ENCODE results near the gene DIP2C.
"Not testable (repeated sequence)": the region's sequence is repeated elsewhere in the genome, so short reads cannot be mapped to it uniquely, and the experiment has no call there.

The DIP2C gene

DNA sequence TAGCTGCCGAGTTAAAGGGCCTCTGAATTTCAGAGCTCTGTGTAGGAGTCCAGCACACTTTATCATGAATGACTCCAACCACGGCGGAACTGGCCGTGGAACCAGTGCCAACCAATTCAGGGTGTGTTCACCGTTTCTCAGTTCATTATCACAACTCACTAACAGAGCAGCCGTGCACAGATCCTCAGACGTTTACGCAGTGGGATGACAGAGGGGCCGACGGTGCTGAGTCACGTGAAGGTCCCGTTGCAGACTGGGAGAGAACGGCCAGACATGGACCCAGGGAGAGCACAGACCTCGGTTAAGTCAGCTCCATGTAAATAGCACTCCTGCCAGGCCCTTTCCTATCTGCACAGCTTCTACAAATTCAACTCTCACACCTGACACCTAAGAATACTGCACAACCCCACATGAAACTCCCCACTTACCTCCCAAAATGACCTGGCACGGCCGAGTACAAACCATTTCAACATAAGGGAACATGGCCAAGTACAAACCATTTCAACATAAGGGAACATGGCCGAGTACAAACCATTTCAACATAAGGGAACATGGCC lies 95.5 kb downstream of the DIP2C start:
- DNase-seq, result no peak

DNA sequence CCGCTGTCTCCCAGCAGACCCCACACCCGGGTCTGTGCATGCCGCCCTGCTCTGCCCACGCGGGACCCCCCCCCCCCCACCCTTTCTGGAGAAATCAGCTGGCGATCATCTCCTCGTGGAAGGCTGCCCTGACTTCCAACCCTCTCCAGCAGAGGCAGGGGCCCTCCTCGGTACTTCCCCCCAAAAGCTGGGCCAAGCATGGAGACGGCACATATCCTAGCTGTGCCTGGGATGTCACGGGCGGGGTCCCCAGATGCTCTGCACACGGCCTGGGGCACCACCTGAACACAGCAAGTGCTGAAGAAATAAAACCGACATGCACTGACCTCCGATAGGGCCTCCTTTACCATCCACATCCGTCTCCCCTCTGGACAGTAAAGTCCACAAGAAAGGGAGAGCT lies 96.0 kb downstream of the DIP2C start:
- no peak for DNase-seq

DNA sequence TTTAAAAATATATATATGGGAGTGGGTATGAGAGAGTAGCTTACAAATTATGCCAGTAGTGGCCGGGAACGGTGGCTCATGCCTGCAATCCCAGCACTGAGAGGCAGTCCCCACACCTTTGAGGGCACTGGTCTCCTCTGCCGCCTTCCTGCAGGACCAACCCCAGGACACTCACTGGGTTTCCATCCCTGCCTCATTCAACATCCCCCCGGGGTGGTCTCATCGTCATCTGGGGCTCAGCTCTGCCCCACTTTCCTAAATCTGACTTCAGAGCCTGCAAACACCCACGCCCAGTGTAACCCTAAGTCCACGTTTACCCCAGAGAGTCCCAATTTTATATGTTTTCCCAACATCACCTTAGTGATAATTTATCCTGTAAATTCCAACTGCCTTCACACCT lies 96.5 kb downstream of the DIP2C start:
- DNase-seq, result no peak

DNA sequence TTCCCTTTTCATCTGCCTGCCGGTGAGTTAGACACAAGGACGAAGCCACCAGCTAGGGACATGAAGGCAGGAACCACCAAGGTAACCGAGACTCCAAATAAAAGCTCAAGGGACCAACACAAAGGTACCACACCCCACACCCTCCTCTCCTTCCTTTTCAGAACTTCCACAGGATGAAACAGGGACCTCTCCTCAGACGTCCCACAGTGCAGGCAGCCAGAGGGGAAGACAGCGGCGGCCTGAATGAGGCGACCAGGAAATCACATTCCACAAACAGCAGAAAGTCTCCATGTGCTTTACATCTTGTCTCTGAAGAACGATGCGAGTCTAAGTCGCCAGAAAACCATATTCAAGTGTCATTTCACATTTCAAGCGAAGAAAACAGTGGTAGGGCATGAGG lies 97.8 kb downstream of the DIP2C start:
- DNase-seq, result no peak

DNA sequence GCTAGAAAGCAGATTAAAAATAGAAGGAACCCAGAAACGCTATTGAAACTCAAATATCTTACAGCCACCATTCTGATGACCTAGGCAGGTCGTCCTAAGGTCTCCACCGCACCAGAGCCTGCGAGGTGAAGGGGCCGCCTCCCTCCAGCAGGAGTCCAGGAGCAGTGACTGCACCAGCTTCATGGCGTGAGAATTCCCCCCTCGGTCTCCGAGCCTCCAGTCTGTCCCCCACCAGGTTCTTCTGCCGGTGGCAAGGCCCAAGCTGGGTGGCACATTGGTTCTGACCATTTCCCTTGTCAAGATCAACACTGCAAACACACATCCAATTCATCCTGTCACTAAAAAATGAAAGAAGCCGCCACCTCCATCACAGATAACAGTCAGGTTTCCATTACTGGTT lies 98.7 kb downstream of the DIP2C start:
- DNase-seq, result no peak

DNA sequence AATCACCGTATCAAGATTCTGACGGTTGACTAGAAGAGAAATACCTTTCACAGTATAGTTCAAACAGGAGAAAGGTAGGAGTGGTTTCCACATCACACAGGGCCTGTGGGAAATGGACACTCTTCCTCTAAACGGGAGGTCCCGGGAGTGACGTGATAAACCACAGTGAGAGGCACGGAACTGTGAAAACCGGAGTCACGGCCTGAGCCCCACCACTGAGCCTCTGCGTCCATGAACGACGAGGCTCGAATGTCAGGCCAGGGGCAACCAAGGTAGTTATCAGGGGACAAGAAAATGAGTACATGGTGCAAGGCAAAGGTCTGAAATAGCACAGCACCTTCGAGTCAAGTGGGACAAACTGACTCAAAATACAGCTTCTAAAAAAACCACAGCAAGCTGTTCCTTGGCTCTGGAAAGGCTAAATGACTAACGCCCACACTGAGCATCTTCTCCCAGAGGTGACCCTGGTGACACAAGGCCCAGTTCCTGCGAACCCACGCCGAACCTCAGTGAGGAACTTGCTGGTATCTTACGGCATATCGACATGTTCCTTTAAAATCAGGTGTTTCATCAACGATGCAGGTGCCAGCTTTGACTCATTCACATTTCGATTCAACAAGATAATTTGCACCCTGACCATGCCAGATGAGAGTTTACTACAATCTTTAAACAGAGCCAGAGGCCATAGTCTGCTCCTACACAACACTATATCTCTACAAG lies 99.3 kb downstream of the DIP2C start:
- no peak for DNase-seq

DNA sequence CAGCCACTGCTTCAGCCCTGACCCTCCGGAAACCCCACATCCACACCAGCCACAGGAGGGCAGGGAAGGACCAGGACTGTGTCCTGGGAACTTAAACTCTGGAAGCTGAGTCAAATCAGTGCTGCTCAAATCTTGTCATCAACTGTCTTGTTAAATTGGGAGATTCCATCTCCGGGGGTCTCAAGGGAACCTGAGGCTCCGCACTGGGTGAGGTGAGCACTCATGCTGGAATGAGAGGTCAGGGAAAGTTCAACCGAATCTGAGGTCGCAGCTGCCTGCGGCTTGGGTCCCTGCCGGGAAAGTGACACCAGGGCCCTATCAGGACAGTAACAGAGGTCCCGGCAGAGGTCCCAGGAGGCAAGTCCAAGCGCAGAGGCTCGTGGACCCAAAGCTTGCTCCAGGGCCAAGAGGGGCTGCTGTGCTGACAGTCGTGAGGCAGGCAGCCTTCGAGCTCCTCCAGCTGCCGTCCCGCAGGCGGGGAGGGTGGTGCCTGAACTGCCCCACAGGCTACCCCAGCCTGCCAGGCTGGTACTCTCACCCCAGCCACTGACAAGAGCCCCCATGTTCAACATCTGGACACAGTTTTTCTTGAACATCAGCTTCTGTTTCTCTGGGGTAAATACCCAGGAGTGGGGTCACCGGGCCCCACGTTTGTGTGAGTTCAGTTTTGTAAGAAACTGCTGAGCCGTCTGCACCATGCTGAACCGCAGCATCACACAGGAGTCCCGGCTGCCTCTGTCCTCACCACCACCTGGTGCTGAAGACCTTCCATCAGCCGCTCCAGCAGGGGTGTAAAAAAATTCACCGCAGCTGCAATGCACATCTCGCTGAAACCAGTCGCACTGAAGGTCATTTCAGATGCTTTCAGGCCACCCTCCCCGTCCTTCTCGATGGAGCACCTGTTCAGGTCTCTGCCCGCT lies 101.0 kb downstream of the DIP2C start:
- no peak for DNase-seq

DNA sequence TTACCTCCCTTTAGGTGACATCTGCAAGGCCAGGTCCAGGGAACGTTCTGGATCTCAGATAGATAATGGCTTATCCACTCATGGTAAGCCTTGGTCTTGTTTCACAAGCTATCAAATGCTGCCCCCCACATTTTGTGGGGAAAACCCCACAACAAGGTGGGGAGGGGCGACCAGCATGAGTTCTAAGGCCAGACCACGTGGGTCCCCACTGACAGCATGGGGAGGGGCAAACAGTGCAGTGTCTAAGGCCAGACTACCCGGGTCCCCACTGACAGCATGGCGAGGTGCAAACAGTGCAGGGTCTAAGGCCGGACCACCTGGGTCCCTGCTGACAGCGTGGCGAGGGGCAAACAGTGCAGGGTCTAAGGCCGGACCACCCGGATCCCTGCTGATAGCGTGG lies 102.8 kb downstream of the DIP2C start:
- no peak for DNase-seq

DNA sequence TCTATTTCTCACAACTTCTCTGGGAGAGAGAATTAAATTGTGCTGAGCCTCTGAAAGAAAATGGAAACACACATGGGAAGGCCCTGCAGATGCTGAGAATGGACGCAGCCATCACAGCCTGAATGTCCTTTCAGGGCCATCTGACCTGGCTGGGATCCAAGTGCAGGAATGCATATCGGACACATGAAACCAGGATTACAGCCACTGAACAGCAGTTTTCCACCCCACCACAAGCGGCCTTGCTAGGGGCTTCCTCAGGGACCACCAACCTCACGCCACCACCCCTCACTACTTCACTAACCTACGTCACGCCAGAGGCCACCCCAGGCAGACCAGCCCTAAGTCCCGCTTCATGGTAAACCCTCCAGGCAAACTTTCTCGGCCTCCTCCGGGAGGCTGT lies 103.3 kb downstream of the DIP2C start:
- no peak for DNase-seq

DNA sequence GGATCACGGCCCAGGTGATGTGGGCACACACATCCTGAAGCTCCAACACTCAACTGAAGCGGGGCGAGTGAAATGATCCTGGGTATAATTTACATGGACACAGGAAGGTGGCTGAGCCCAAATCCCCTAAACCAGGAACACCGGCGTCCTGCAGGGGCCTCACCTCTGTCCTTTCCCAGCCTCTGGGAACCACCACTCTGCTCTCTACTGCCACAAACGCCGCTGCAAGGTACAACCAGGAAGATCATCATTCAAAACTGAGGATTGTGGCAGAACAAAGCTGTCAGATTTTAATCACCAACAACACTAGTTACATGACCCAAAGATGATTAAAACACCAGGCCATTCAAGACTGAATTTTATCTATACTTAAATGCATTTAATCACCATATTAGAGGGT lies 104.0 kb downstream of the DIP2C start:
- no peak for DNase-seq

DNA sequence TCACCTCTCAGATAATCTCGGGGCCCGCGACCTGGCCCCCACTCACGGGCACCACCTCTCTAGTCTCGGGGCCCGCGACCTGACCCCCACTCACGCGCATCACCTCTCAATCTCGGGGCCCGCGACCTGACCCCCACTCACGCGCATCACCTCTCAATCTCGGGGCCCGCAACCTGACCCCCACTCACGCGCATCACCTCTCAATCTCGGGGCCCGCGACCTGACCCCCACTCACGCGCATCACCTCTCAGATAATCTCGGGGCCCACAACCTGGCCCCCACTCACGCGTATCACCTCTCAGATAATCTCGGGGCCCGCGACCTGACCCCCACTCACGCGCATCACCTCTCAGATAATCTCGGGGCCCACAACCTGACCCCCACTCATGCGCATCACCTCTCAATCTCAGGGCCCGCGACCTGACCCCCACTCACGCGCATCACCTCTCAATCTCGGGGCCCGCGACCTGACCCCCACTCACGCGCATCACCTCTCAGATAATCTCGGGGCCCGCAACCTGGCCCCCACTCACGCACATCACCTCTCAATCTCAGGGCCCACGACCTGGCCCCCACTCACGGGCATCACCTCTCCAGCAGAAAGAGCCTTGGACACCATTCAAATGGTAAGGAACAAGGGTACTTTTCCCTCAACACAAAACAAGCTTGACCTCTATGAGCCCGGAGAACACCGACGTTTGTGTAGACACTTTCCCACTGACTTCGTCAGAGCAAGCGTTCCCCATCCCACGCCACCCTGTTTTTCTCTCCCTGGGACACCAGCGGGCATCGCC lies 104.8 kb downstream of the DIP2C start:
- DNase-seq, result not testable (repeated sequence)

DNA sequence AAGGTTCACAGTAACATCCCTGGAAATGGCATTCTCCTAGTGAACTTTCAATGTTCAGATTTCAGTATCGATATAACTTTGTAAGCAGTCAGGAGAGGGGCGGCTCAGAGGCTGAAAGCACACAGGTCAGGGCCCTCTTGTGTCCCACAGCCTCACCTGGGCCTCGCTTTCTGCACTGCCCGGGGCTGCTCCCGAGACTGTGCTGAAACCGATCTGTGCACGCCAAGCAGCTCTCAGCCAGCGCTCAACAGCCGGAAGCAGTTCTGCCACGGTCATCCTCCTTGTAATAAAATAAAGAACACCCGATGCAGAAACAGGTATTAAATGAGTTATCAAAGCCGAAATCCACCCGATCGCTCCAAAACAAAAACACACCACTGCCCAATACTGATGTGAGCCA lies 106.0 kb downstream of the DIP2C start:
- DNase-seq, result no peak

DNA sequence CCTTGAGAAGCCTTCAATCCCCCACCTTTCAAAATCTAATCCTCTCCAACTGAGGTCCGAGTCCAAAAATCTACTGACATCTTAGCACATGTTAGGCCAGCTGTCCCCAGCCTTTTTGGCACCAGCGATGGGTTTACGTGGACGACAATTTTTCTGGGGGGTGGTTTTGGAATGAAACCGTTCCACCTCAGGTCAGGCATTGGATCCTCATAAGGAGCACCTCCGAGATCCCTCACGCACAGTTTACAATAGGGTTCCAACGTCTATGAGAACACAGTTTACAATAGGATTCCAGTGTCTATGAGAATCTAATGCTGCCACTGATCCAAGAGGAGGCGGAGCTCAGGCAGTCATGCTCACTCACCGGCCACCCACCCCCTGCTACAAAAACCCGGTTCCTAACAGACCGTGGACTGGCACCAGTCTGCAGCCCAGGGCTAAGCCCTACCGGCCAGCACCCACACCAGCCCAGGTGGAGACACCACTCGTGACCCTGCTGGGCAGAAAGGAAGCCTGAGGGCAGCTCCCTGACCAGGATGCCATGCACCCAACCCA lies 107.6 kb downstream of the DIP2C start:
- no peak for DNase-seq

DNA sequence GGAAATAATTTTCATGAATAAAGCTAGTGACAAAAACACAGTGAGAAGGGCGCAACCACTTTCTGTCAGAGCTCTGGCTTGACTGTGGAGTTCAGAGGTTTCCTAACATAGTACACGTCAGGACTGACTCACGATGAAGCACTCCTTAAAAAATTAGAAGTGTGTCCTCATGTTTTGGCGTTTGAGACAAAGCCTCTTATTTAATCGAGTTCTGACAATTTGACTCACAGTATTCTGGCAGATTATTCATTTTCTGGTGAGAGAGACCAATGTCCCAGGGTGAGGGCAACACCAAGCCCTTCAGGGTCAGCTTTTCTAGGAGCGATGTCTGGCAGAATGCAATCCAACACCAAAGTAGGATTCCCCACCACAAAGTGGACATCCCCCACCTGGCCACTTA lies 108.7 kb downstream of the DIP2C start:
- DNase-seq, result no peak

DNA sequence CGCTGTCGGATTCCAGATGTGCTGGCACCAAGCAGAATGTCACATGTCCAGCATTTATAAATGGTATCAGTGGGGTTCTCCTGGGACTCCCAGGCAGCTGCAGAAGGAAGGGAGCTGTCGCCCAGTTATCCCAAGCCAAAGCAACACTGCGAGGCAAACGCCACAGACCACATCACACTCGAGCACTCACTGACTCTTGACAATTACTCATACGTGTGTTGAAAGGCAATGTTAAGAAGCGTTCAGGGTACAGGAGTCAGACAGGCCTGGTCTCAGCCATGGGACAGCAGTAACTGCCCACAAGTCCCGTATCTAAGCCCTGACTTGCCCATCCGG lies 113.4 kb downstream of the DIP2C start:
- DNase-seq, result no peak

DNA sequence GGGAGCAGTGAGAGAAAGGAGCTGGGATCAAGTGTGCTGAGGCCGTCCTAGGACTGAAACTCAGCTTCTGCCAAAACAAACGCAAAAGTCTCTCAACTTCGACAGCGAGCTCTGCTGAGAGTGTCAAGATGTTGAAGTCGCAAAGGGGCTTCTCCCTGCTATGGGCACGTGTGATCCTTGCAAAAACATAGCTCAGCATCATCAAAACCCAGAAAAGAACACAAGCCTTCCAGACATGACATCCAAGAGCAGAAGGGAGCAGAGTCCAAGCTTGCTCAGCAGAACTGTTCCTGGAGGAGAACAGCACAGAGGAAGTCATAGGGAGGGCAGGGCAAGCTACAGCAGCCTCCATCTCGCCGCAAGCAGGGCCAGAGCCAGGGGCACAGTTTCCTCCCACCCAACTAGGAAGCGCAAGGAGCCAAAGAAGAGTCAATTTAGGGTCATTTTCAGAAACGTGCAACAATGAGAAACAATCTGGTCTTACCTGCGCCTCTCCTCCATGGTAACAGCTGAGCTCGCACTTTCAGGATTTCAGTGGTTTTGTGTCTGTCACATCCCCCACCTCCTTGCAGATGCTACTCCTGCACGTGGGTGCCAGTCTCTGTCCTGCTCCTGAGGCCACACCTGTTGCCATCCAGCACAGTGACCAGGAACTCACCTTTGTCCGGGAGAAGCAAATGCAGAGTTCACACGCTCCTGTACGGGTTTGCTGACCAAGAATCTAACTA lies 113.9 kb downstream of the DIP2C start:
- DNase-seq, result no peak

DNA sequence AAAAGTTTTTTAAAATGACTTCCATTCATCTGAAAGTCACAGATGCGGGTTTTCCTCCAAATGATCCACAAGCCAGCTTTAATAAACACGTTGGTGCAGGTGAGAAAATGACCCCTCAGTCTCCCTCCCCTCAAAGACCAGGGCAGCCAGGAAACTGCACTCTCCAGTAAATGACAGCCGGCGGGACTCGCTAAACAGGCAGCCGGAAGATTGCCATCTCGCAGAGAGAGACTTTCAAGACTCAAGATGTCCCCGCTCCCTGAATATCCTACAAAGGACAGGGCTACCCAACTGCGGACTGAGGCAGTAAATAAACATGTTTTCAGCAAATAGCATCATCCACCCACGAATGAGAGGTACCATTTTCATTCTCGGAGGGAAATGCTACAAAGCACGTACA lies 116.8 kb downstream of the DIP2C start:
- DNase-seq, result no peak

DNA sequence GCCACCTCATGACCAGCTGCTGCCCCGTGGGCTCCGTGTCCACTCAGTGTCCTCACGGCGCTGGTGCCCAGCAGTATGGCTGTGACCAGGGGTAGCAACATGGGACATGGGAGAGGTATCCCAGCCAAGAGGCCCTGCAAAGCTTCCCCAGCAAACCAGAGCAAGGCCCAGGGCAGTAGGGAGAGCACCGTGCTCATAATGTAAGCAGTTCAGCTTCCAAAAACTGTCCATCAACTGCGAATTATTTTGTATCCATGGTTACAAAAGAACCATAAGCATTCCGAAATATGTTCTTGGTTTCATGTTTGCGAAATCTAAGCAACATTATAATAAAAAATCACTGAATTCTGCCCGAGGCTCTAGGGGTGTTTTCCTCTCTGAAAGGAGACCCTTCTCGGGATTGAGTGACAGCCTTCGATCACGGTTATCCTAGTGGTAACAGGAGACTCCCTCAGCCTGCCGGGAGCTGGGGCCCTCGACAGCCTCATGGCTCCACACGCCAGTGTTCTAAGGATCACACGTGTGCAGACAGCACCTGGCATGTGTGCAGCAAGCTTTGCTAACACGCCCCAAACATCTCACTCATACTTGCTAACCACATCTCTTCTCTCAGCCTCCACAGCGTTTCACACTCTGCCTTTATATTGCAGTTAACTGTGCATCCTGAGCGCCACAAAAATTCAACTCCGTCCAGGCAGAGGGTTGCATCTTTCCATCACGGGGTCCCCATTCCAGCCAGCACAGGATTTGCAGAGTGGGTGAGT lies 117.6 kb downstream of the DIP2C start:
- DNase-seq, result no peak

DNA sequence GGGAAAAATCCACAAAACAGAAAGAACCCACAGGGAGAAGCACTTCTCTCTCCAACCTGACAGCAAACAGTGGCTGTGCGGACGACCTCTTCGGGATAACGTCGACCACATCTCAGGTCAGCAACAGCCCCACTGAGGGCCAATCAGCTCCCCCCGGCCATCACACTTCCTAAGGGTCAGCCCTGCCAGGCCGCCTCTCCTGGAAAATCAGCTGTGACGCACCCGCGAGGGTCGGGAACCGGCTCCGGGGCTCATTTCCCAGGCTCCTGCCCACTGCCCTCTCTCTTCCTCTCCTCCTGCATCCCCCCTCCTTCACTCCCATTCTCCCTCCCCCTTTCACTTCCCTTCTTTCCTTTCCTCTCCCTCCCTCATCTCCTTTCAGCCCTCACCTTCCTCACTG lies 118.3 kb downstream of the DIP2C start:
- no peak for DNase-seq

DNA sequence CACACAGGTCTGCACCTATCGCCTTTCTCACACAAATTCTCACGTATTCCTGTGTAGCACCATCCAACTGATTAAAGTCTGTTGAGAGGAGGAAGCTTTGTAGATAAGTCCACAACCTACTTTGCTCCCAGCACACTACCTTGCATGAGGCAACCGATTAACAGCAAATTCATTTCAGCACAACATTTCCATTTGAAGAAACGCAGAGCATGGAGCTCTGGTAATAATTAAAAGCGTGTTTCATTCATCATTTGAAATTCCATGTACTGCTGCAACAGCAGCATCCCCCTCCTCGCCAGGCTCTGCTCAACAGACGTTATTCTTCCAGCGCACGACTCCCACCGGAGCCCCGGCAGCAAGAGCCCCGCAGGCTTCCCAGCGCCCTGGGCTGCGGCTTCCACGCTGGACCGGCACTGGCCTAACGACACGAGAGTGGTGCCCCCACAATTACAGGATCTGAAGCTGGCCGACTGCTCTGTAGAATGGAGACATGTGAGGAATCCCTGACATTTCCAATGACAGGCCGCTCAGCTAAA lies 118.8 kb downstream of the DIP2C start:
- no peak for DNase-seq

DNA sequence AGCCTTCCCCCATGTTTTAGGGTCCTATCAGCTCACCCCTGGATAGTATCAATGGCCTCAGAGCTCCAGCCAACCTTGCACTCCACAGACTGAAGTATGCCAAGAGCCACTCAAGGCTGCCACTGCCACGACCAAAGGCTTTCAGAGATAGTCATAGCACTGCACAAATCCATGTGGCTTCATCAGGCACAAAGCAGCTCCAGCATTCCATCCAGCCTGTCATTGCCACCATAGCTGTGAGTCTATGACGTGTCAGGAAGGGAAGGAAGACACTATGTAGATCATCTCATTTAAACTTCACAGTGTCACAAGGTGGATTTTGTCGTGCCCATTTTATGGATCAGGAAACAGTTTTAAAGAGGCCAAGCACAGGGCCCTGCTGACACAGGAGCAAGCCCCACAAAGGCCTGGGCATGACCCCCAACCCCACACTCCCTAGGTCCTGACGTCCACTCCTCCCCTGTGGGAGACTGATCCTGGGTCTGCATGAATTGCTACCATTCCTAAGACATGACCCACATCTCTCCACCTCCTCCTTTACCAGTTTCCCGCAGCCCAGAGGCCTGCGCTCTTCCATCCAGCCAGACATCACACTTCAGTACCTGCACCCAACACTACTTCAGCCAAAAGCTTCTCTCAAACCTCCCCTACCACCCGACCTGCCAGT lies 119.4 kb downstream of the DIP2C start:
- no peak for DNase-seq

All from activated CD4-positive, alpha-beta T cell treated with anti-CD3 and anti-CD28 coated beads, Interleukin-2, amount 50 U/mL, for 1 hour (primary cell).